ENCODE measurements around the gene BORCS6. TPM values are rescaled to one million over a fixed set of nuclear protein-coding genes. Genes with fewer than 3 reads are reported as not detected.

BORCS6 gene
- total RNA-seq: 1 to 10 TPM; 4.0 to 4.3 TPM

GRCh38 chr17:8189711-8190477, at the start of gene BORCS6:
BORCS6 (minus strand) TSS chr17:8190180; CDS start chr17:8190140, 40 bp downstream.
- Mint-ChIP-seq H3K27me3 (ENCODE audit: low read depth) (no peaks in the 10 kb centered on the region), H3K4me3 (no peak within 1 kb of the TSS), H3K4me1 (ENCODE audit: low read depth) (peaks cover 7% of the 10 kb centered on the region), H3K36me3 (ENCODE audit: low read depth) (no peaks in the 10 kb centered on the region), H3K9me3 (no peaks in the 10 kb centered on the region), H3K27ac (peak within 1 kb of the TSS; percentile 82)
- intact Hi-C loops (cut with micrococcal nuclease): loop anchor here (1.0 to 5.0 kb wide), 2 partner anchors 10 to 303 kb away; partner anchors contain the start of gene CHD3
- CTCF ChIA-PET: interaction anchor here (0.6 to 2.5 kb wide), 7 partner anchors 9 to 185 kb away, joined by 3 to 6 read pairs (median 4); partner anchors contain the start of gene RANGRF
- DNase-seq: peak; percentile 98

GRCh38 chr17:8237886-8238285, 47.9 kb upstream of the BORCS6 start:
- intact Hi-C loops (cut with micrococcal nuclease): no loop called here
- Mint-ChIP-seq H3K9me3 (no peaks in the 10 kb centered on the region), H3K36me3 (ENCODE audit: low read depth) (peaks cover 50% of the 10 kb centered on the region), H3K4me1 (ENCODE audit: low read depth) (peaks cover 21% of the 10 kb centered on the region), H3K4me3 (no peak overlapping the region), H3K27me3 (ENCODE audit: low read depth) (no peaks in the 10 kb centered on the region), H3K27ac (peak overlapping the region; percentile 54)
- CTCF ChIA-PET: interaction anchor here (1.3 kb wide), 1 partner anchor 63 kb away, joined by 5 read pairs; no protein-coding TSS in a partner anchor
- DNase-seq: no peak

- DNase-seq: no peak
- CTCF ChIA-PET: interaction anchor here (1.3 kb wide), 1 partner anchor 64 kb away, joined by 5 read pairs; no protein-coding TSS in a partner anchor
- Mint-ChIP-seq H3K9me3 (no peaks in the 10 kb centered on the region), H3K4me3 (no peak overlapping the region), H3K36me3 (ENCODE audit: low read depth) (peaks cover 51% of the 10 kb centered on the region), H3K27me3 (ENCODE audit: low read depth) (no peaks in the 10 kb centered on the region), H3K27ac (no peak overlapping the region), H3K4me1 (ENCODE audit: low read depth) (peaks cover 16% of the 10 kb centered on the region)
- intact Hi-C loops (cut with micrococcal nuclease): no loop called here
Observed at GRCh38 chr17:8237175-8237574, 47.2 kb upstream of the BORCS6 start.

- Mint-ChIP-seq H3K36me3 (ENCODE audit: low read depth) (peaks cover 61% of the 10 kb centered on the region), H3K27me3 (ENCODE audit: low read depth) (no peaks in the 10 kb centered on the region), H3K4me1 (ENCODE audit: low read depth) (peaks cover 16% of the 10 kb centered on the region), H3K4me3 (no peak overlapping the region), H3K27ac (no peak overlapping the region), H3K9me3 (no peaks in the 10 kb centered on the region)
- intact Hi-C loops (cut with micrococcal nuclease): no loop called here
- no peak for DNase-seq
- CTCF ChIA-PET: interaction anchor here (1.1 kb wide), 1 partner anchor 9 kb away, joined by 6 read pairs; no protein-coding TSS in a partner anchor
Observed at GRCh38 chr17:8235676-8236075, 45.7 kb upstream of the BORCS6 start.

- Mint-ChIP-seq H3K27me3 (ENCODE audit: low read depth) (no peaks in the 10 kb centered on the region), H3K9me3 (no peaks in the 10 kb centered on the region)
Observed at GRCh38 chr17:8234361-8235270, 44.6 kb upstream of the BORCS6 start.

GRCh38 chr17:8231701-8232100, 41.7 kb upstream of the BORCS6 start:
- intact Hi-C loops (cut with micrococcal nuclease): no loop called here
- no peak for DNase-seq
- Mint-ChIP-seq H3K4me1 (ENCODE audit: low read depth) (peaks cover 4% of the 10 kb centered on the region), H3K36me3 (ENCODE audit: low read depth) (peaks cover 66% of the 10 kb centered on the region), H3K4me3 (no peak overlapping the region), H3K27ac (no peak overlapping the region), H3K9me3 (no peaks in the 10 kb centered on the region), H3K27me3 (ENCODE audit: low read depth) (no peaks in the 10 kb centered on the region)
- CTCF ChIA-PET: no interaction called here

More at GRCh38 chr17:8234361-8235270, 44.6 kb upstream of the BORCS6 start:
- Mint-ChIP-seq H3K27ac (no peak overlapping the region), H3K4me3 (no peak overlapping the region), H3K4me1 (ENCODE audit: low read depth) (peaks cover 13% of the 10 kb centered on the region), H3K36me3 (ENCODE audit: low read depth) (peaks cover 63% of the 10 kb centered on the region)
- no peak for DNase-seq
- intact Hi-C loops (cut with micrococcal nuclease): no loop called here
- CTCF ChIA-PET: interaction anchor here (0.5 kb wide), 1 partner anchor 1852 kb away, joined by 3 read pairs; no protein-coding TSS in a partner anchor

- Mint-ChIP-seq H3K4me1 (ENCODE audit: low read depth) (peaks cover 30% of the 10 kb centered on the region), H3K27me3 (ENCODE audit: low read depth) (peaks cover 7% of the 10 kb centered on the region), H3K9me3 (no peaks in the 10 kb centered on the region), H3K36me3 (ENCODE audit: low read depth) (peaks cover 48% of the 10 kb centered on the region), H3K27ac (peak overlapping the region; percentile 59), H3K4me3 (peak overlapping the region; percentile 47)
- no peak for DNase-seq
- CTCF ChIA-PET: interaction anchor here (0.6 to 6.6 kb wide), 2 partner anchors 20 to 44 kb away, joined by 3 to 55 read pairs; partner anchors contain the start of genes CTC1 and PFAS
- intact Hi-C loops (cut with micrococcal nuclease): no loop called here
Observed at GRCh38 chr17:8227238-8227581, 37.2 kb upstream of the BORCS6 start.

- Mint-ChIP-seq H3K36me3 (ENCODE audit: low read depth) (peaks cover 47% of the 10 kb centered on the region), H3K9me3 (no peaks in the 10 kb centered on the region), H3K4me1 (ENCODE audit: low read depth) (peaks cover 31% of the 10 kb centered on the region), H3K27ac (peak overlapping the region; percentile 59), H3K27me3 (ENCODE audit: low read depth) (peaks cover 8% of the 10 kb centered on the region), H3K4me3 (peak overlapping the region; percentile 47)
- DNase-seq: peak; percentile 63
- intact Hi-C loops (cut with micrococcal nuclease): loop anchor here (1.0 kb wide), 2 partner anchors 69 to 88 kb away; partner anchors contain the start of gene SLC25A35
- CTCF ChIA-PET: interaction anchor here (0.6 to 6.6 kb wide), 2 partner anchors 20 to 43 kb away, joined by 3 to 55 read pairs; partner anchors contain the start of genes CTC1 and PFAS
Observed at GRCh38 chr17:8226536-8227237, 36.7 kb upstream of the BORCS6 start.

- CTCF ChIA-PET: interaction anchor here (1.1 to 6.6 kb wide), 3 partner anchors 21 to 88 kb away, joined by 4 to 55 read pairs (median 4); partner anchors contain the start of genes CTC1 and PFAS
- peak; percentile 91 for DNase-seq
- H3K4me1 Mint-ChIP-seq (ENCODE audit: low read depth): peaks cover 31% of the 10 kb centered on the region
- peak overlapping the region; percentile 47 for H3K4me3 Mint-ChIP-seq
- peaks cover 11% of the 10 kb centered on the region for H3K27me3 Mint-ChIP-seq (ENCODE audit: low read depth)
- peaks cover 44% of the 10 kb centered on the region for H3K36me3 Mint-ChIP-seq (ENCODE audit: low read depth)
- peak overlapping the region; percentile 59 for H3K27ac Mint-ChIP-seq
- intact Hi-C loops (cut with micrococcal nuclease): loop anchor here (1.0 kb wide), 2 partner anchors 69 to 88 kb away; partner anchors contain the start of gene SLC25A35
- H3K9me3 Mint-ChIP-seq: no peaks in the 10 kb centered on the region
Observed at GRCh38 chr17:8225813-8226535, 36.0 kb upstream of the BORCS6 start.

- intact Hi-C loops (cut with micrococcal nuclease): no loop called here
- CTCF ChIA-PET: interaction anchor here (0.6 to 6.6 kb wide), 5 partner anchors 22 to 162 kb away, joined by 3 to 55 read pairs (median 4); partner anchors contain the start of genes CTC1 and PFAS
- Mint-ChIP-seq H3K4me3 (peak overlapping the region; percentile 49), H3K27me3 (ENCODE audit: low read depth) (peaks cover 15% of the 10 kb centered on the region), H3K4me1 (ENCODE audit: low read depth) (peaks cover 36% of the 10 kb centered on the region), H3K27ac (peak overlapping the region; percentile 79), H3K9me3 (no peaks in the 10 kb centered on the region), H3K36me3 (ENCODE audit: low read depth) (peaks cover 44% of the 10 kb centered on the region)
- no peak for DNase-seq
Observed at GRCh38 chr17:8224891-8225812, 35.2 kb upstream of the BORCS6 start.

All from activated naive CD4-positive, alpha-beta T cell treated with anti-CD3 and anti-CD28 coated beads for 36 hours (primary cell).